Measurements from ENCODE around the gene CSMD2. TPM values are rescaled to one million over a fixed set of nuclear protein-coding genes. Genes with fewer than 3 reads are reported as not detected.

The CSMD2 gene
- total and polyA plus RNA-seq, 2 of the 8 experiments (the other 6 are each of a cell fraction or from before 2014, with no cell fraction given) = 7.0 to 14.7 TPM

DNA sequence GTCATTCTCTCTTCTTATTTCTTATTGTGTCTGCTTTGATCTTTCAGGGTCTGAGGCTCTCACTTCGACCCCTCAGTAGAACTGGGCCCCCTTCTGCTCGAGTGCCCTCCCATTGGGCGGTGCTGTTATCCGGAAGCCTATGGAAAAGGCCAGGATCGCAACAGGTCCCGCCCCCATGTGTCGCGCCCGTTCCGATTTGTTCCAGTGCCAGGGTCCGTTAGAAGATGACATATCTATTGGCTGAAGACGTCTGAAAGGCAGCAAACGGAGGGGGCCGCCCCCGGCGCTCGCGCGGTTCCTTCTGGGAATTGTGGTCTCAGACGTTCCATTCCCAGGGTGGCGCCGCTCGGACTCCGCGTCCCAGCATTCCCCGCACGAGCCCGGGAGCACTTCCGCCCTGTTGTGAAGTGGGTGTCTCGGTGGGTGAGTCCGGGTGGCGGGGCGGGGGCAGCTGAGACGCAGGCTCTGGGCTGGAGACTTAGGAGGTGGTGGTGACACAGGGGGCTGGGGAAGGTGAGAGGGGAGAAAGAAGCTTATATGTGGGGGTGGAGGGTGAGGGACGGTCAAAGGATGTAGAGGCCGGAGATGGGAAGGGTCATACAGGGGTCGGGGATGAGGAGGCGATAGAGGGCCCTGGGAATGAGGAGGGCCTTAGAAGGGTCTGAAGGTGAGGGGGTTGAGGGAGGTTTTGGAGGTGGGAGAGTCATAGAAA lies 692.6 kb downstream of the CSMD2 start, which contains the start of gene ZSCAN20:
Gene ZSCAN20 (plus strand): TSS at position 377 of the 712 bp plus-strand sequence. CDS start 6,644 bp downstream, outside the sequence.
- H3K27ac ChIP-seq (ENCODE audit: low read depth, low read length) = no peak within 1 kb of the TSS
- FAIRE-seq = peak; percentile 58
- TF ChIP-seq CREB1 (IDR thresholded peaks at IDR 0.05) (peak; percentile 51; the same call in 1 of the 2 replicates), POLR2A (IDR thresholded peaks at IDR 0.05; ENCODE audit: control extremely low read depth in 1 of 2, low read depth in 2 of 2, low read length in 2 of 2) (peak in 1 of 2 experiments; percentile 36; a peak in 1 of 3 replicates), NANOG (IDR thresholded peaks at IDR 0.05; ENCODE audit: insufficient read depth, low read depth, low read length, poor library complexity, severe bottlenecking) (no peak), SRF (IDR thresholded peaks at IDR 0.05; ENCODE audit: low read depth, low read length) (no peak), SP1 (IDR thresholded peaks at IDR 0.05; ENCODE audit: low read depth, low read length) (peak; percentile 97), EZH2 (IDR thresholded peaks at IDR 0.05; ENCODE audit: low read depth, low read length, severe bottlenecking) (no peak), SUZ12 (IDR thresholded peaks at IDR 0.05; ENCODE audit: low read length) (no peak), CHD2 (IDR thresholded peaks at IDR 0.05; ENCODE audit: low read length) (peak; percentile 79), BRCA1 (IDR thresholded peaks at IDR 0.05; ENCODE audit: low read depth, low read length) (no peak), SIN3A (conservative IDR thresholded peaks at IDR 0.05 in 1 of 2, IDR thresholded peaks at IDR 0.05 in 1 of 2; ENCODE audit: low read depth in 1 of 2, low read length in 2 of 2) (peak in 1 of 2 experiments; percentile 51; a peak in 1 of 4 replicates), CBX8 (IDR thresholded peaks at IDR 0.05; ENCODE audit: borderline replicate concordance, low read depth, low read length) (no peak), HDAC6 (IDR thresholded peaks at IDR 0.05; ENCODE audit: low read depth, low read length) (no peak)

More for the DNA sequence above, 692.6 kb downstream of the CSMD2 start, which contains the start of gene ZSCAN20:
- H3K56ac ChIP-seq (replicated peaks; ENCODE audit: insufficient read length, low read depth, low read length) = no peak within 1 kb of the TSS
- H3K9me3 ChIP-seq (ENCODE audit: insufficient read depth in 2 of 2, low read depth in 1 of 2, low read length in 1 of 2) = no peaks in the 10 kb centered on the region
- peaks cover 3% of the 10 kb centered on the region; the same call in 1 of the 2 replicates for H3K23me2 ChIP-seq (ENCODE audit: low read depth, low read length)
- H3K4me3 ChIP-seq (ENCODE audit: extremely low read depth in 1 of 4, insufficient read depth in 2 of 4, low read depth in 3 of 4, low read length in 4 of 4) = peak within 1 kb of the TSS; percentile 51 to 73 (median 65)
- DNase-seq (ENCODE audit: low read depth in 1 of 2, low spot score in 2 of 2) = peak; percentile 93 to 94
- H3K4ac ChIP-seq (replicated peaks; ENCODE audit: insufficient read length, low read depth, low read length) = no peak within 1 kb of the TSS
- no peak within 1 kb of the TSS for H3K23ac ChIP-seq (ENCODE audit: insufficient read length)
- peak within 1 kb of the TSS; percentile 63 for H4K5ac ChIP-seq (ENCODE audit: insufficient read length, low read depth, low read length)
- peaks cover 0 to 7% (median 2%) of the 10 kb centered on the region in 4 experiments; a peak in 3 of 7 replicates for H3K4me1 ChIP-seq (replicated peaks in 1 of 4; ENCODE audit: control insufficient read depth in 3 of 4, insufficient read depth in 4 of 4, low read length in 3 of 4)
- no peak within 1 kb of the TSS for H2BK20ac ChIP-seq (ENCODE audit: low read length)
- no peak within 1 kb of the TSS for H2BK120ac ChIP-seq (replicated peaks; ENCODE audit: low read depth, low read length)
- peak within 1 kb of the TSS; percentile 51; the same call in 1 of the 2 replicates for H4K8ac ChIP-seq (ENCODE audit: extremely low read depth, insufficient read depth, low read length)
- H3K14ac ChIP-seq (ENCODE audit: insufficient read length) = no peak within 1 kb of the TSS
- no peaks in the 10 kb centered on the region for H3K36me3 ChIP-seq (ENCODE audit: control insufficient read depth in 2 of 4, insufficient read depth in 4 of 4, low read length in 3 of 4)
- no peak within 1 kb of the TSS for H2AK5ac ChIP-seq (ENCODE audit: low read depth, low read length)
- no peaks in the 10 kb centered on the region for H3K27me3 ChIP-seq (replicated peaks in 1 of 4; ENCODE audit: control insufficient read depth in 3 of 4, extremely low read depth in 1 of 4, insufficient read depth in 3 of 4, low read length in 3 of 4)
- no peaks in the 10 kb centered on the region for H4K20me1 ChIP-seq (replicated peaks in 1 of 2; ENCODE audit: control insufficient read depth in 1 of 2, insufficient read depth in 2 of 2, low read length in 2 of 2)
- 5% methylated on average over 35 of the region's 38 CpGs; no CpG with 5 or more reads in 1 of the 2 experiments for WGBS, 2 experiments (ENCODE audit: extremely low coverage in 1 of 2, insufficient coverage in 1 of 2, insufficient read length in 1 of 2, insufficient replicate concordance in 2 of 2, low coverage in 1 of 2, low lambda C conversion rate in 2 of 2, missing lambda C conversion rate in 1 of 2)
- H2AFZ ChIP-seq (ENCODE audit: low read length) = peak within 1 kb of the TSS; percentile 47
- H3K9ac ChIP-seq (replicated peaks in 1 of 4; ENCODE audit: extremely low read depth in 1 of 4, low read depth in 3 of 4, low read length in 3 of 4) = peak within 1 kb of the TSS in 1 of 4 experiments; percentile 53; a peak in 2 of 7 replicates
- H2BK5ac ChIP-seq (ENCODE audit: low read depth, low read length) = no peak within 1 kb of the TSS
- ChIA-PET POLR2A (ENCODE audit: partially characterized antibody) (no interaction called here), CTCF (ENCODE audit: partially characterized antibody) (interaction anchor here (0.6 to 7.3 kb wide), 19 partner anchors 9 to 352 kb away, joined by 3 to 76 read pairs (median 5); no protein-coding TSS in a partner anchor)
- H3K18ac ChIP-seq (ENCODE audit: extremely low read depth, low read length) = peak within 1 kb of the TSS; percentile 51; the same call in 1 of the 2 replicates
- no peaks in the 10 kb centered on the region for H3K79me2 ChIP-seq (ENCODE audit: control insufficient read depth in 1 of 2, insufficient read depth in 2 of 2, low read length in 2 of 2)
- no peaks in the 10 kb centered on the region for H3K79me1 ChIP-seq (ENCODE audit: low read depth, low read length)
- H2BK12ac ChIP-seq (ENCODE audit: low read depth, low read length) = no peak within 1 kb of the TSS
- peak within 1 kb of the TSS; percentile 22 for H4K91ac ChIP-seq (replicated peaks; ENCODE audit: insufficient read length, low read length)
- H3K4me2 ChIP-seq (ENCODE audit: insufficient read depth in 1 of 2, low read depth in 2 of 2, low read length in 2 of 2) = peak within 1 kb of the TSS; percentile 68 to 77
- H2BK15ac ChIP-seq (ENCODE audit: low read length) = no peak within 1 kb of the TSS
